GM13977 (cell line): ENCODE results near the gene AMFR.

Experiments
- DNase-seq: peaks from one replicate; pipeline ENCODE4 v3.0.0; 2012; ENCODE audit warnings: low spot score
- in situ Hi-C: fragments of 300-500 bp; cut with MboI; formaldehyde crosslinking; loops from one replicate; pipeline ENCODE4 v1.12.0; 2022; ENCODE audit warnings: low sequenced_read_pairs, low pct_unique_long_range_greater_than_20kb, mixed read lengths, inconsistent platforms; ENCODE audit not compliant: unreplicated experiment
- TF ChIP-seq, protein P1 (sequence below): IDR thresholded peaks from 2 replicates; pipeline ENCODE4 v1.5.1; 2012; ENCODE audit warnings: mild to moderate bottlenecking, control low read depth; ENCODE audit not compliant: insufficient read depth; ENCODE audit errors: extremely low read depth, missing control alignments

Gene AMFR

DNA sequence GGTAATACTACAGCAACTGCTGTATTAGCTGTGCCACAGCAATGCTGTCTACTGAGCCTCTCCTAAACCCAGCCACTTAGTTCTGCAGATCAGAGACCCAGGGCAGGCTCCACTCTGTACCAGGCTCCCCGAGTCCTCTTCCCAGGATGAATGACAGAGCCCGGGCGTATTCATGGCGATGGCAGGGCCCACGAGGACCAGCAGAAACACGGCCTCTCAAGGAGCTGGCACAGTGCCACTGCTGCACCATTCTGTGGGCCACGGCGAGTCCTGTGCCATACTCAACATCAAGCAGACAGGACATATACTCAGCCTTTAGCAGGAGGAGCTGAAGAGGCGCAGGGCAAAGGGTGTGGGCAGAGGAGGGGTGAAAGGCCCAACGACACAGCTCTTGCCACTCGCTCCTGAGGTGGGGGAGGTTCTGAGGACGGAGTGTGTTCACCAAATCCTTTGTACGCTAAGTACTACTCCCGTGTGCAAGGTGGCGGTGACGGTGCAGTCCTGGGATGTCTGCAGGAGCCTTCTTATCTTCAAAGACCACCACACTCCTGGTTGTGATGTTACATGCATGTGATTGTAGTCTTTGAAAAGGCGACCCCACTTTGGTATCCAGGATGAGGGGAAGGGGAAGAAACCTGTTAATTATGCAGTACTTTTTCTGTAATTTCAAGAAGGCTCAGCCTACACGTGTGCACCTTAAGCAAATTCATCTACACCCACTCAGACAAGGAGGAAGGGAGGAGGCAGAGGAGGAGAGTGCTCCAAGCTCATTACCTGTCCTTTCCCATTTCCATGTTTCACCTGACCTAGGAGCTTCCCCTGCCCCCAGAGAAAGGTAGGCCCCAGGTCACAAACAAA lies 98.0 kb downstream of the AMFR start:
- in situ Hi-C loops, result loop anchor here (10.0 kb wide), 1 partner anchor 382 kb away; no protein-coding TSS in a partner anchor
- TF ChIP-seq, protein P1, sequence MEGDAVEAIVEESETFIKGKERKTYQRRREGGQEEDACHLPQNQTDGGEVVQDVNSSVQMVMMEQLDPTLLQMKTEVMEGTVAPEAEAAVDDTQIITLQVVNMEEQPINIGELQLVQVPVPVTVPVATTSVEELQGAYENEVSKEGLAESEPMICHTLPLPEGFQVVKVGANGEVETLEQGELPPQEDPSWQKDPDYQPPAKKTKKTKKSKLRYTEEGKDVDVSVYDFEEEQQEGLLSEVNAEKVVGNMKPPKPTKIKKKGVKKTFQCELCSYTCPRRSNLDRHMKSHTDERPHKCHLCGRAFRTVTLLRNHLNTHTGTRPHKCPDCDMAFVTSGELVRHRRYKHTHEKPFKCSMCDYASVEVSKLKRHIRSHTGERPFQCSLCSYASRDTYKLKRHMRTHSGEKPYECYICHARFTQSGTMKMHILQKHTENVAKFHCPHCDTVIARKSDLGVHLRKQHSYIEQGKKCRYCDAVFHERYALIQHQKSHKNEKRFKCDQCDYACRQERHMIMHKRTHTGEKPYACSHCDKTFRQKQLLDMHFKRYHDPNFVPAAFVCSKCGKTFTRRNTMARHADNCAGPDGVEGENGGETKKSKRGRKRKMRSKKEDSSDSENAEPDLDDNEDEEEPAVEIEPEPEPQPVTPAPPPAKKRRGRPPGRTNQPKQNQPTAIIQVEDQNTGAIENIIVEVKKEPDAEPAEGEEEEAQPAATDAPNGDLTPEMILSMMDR, result no peak
- DNase-seq, result no peak

DNA sequence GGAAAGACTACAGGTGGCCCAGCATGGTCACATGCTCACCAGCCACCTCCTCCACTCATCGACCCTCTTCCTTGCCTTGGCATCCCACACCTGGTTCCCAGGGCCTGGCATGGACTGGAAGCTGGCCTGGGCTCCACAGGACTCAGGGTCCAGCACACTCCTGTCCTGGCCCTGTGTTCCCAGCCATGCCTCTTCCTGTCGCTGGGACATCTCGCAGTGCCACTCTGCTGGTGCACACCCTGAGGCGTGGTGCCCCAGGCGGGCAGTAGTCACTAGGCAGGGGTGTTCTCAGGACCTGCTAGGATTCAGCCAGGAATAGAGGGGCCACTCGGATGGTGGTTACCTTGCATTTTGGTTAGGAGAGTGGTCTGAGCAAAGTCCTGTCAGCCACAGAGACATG lies 99.4 kb downstream of the AMFR start:
- in situ Hi-C loops, result loop anchor here (10.0 kb wide), 1 partner anchor 381 kb away; no protein-coding TSS in a partner anchor
- TF ChIP-seq, protein P1, result no peak
- DNase-seq, result no peak

DNA sequence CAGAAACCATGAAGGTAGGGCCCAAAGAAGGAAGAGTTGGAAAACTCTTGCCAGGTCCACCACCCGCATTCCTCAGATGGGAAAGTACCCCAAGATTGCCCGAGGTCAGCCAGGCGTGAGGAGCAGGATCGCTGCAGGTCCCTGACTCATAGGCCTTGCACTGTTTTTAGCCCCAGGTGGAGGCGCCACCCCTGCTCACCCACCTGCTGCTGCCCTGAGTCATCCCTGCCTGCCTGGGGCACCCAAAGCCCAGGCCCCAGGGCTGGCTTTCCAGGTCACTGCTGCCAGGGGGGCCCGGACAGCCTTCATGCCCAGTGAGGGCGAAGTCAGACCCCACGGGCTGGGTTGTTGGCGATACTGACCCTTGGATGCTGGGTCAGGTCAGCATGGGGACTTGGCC lies 100.9 kb downstream of the AMFR start:
- TF ChIP-seq, protein P1, result no peak
- in situ Hi-C loops, result loop anchor here (10.0 kb wide), 1 partner anchor 380 kb away; no protein-coding TSS in a partner anchor
- no peak for DNase-seq

DNA sequence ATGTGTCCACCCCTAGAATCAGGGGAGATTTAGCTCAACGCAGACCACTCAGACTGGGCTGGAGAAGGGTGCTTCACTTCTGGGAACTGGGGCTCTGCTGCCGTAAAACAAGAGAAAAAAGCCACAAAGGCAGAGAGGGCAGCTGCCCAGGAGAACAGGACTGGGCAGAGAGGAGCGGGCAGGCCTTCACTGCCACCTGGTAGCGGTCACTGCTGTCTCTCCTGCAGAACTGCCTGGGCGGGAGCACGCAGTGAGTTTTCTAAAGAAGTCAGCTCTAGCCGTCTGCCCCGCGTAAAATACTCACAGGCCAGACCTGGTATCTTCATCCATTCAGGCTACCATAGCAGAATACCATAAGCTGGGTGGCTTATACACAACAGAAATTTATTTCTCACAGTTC lies 103.8 kb downstream of the AMFR start:
- no peak for DNase-seq
- in situ Hi-C loops, result loop anchor here (10.0 kb wide), 1 partner anchor 377 kb away; no protein-coding TSS in a partner anchor
- TF ChIP-seq, protein P1, result no peak

DNA sequence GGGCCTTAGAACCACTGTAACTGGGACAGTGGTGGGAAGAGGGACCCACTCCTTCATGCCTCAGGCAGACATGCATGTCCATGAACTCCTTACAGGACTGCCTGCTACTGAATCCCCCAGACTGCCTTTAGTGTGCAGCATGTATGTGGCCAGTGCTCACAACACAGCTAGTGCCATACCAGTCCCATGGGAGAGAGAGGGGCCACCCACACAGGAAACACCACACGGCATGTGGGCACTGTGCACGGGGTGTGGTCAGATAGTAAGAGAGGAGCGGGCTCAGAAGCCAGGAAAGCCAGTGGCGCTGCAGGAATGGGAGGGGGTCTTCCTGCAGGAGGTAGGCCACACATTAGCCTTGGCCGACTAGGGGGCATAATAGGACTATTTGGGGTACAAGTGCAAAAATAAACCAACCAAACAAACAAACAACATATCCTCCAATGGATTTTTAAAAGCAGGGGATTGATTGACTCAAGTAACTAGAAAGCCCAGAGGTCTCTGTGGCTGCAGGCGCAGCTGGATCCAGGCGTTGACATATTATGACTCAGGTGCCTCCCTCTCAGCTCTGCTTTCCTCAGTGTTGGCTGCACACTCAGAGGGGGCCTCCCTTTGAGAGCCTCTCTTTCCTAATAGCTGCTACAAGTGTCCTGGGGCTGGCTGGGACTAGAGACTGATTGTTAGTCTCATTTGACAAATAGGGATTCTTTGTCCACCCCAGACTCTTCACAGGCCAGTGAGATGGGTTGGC lies 104.4 kb downstream of the AMFR start:
- in situ Hi-C loops, result loop anchor here (10.0 kb wide), 1 partner anchor 376 kb away; no protein-coding TSS in a partner anchor
- no peak for DNase-seq
- TF ChIP-seq, protein P1, result no peak

DNA sequence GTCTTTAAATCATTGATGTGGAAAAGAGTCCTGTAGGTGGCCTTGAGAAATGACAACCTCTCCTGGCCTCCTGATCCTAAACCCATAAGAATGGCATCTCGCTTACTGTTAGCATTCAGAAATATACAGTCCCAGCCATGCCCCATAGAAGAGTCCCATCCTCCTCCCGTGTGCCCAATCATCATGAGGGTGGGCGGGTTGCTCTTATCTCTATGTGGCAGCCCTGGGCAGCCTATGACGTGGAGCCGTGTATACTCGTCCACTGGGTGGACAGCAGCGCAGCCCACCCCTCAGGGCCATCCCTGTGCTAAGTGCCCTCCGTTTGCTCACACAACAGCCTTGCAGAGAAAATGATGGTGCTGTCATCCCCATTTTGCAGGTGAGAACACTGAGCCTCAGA lies 105.3 kb downstream of the AMFR start:
- TF ChIP-seq, protein P1, result no peak
- in situ Hi-C loops, result loop anchor here (10.0 kb wide), 1 partner anchor 375 kb away; no protein-coding TSS in a partner anchor
- no peak for DNase-seq
